ENCODE measurements around the gene TMEM243.
"Not testable (repeated sequence)": the region's sequence is repeated elsewhere in the genome, so short reads cannot be mapped to it uniquely, and the experiment has no call there.

Gene TMEM243

DNA sequence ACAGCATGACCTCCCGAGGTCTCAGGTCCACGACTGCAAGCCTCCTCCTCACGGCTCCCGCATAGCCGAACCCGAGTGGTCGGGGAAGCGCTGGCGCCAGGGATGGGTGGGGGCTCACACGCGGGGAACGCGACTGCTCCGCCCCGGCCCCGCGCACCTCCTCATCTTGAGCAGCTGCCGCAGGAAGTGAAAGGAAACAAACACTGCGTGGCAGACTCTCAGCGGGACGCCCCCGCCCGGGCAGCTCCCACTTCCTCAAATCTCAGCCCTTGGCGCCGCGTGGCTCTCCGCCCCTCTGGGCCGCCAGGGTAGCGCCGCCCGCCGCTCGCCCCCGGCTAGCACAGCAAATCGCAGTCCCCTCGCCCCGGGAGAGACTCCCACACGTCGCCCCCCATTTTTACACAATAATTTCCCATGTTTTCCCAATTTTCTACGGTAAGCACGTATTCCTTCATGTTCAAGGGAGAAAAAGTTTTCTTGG, at the start of gene TMEM243:
TSS of gene TMEM243 (minus strand) at position 188 of the 481 bp plus-strand sequence. CDS start 229 bp downstream, outside the sequence.
- peak; percentile 89 for DNase-seq (ENCODE audit: low spot score)
- in situ Hi-C loops (cut with MboI; ENCODE audit: low pct_unique_long_range_greater_than_20kb, low sequenced_read_pairs, unreplicated experiment): loop anchor here (10.0 kb wide), 1 partner anchor 295 kb away; no protein-coding TSS in a partner anchor
- TF ChIP-seq, protein P1, sequence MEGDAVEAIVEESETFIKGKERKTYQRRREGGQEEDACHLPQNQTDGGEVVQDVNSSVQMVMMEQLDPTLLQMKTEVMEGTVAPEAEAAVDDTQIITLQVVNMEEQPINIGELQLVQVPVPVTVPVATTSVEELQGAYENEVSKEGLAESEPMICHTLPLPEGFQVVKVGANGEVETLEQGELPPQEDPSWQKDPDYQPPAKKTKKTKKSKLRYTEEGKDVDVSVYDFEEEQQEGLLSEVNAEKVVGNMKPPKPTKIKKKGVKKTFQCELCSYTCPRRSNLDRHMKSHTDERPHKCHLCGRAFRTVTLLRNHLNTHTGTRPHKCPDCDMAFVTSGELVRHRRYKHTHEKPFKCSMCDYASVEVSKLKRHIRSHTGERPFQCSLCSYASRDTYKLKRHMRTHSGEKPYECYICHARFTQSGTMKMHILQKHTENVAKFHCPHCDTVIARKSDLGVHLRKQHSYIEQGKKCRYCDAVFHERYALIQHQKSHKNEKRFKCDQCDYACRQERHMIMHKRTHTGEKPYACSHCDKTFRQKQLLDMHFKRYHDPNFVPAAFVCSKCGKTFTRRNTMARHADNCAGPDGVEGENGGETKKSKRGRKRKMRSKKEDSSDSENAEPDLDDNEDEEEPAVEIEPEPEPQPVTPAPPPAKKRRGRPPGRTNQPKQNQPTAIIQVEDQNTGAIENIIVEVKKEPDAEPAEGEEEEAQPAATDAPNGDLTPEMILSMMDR (IDR thresholded peaks at IDR 0.05; ENCODE audit: extremely low read depth, insufficient read depth, missing control alignments): peak; percentile 50

- in situ Hi-C loops (cut with MboI; ENCODE audit: low pct_unique_long_range_greater_than_20kb, low sequenced_read_pairs, unreplicated experiment): no loop called here
- TF ChIP-seq, protein P1 (IDR thresholded peaks at IDR 0.05; ENCODE audit: extremely low read depth, insufficient read depth, missing control alignments): no peak
- no peak for DNase-seq (ENCODE audit: low spot score)
Observed at GRCh38 chr7:87267239-87267900, 47.8 kb upstream of the TMEM243 start.

- no peak for DNase-seq (ENCODE audit: low spot score)
- TF ChIP-seq, protein P1 (IDR thresholded peaks at IDR 0.05; ENCODE audit: extremely low read depth, insufficient read depth, missing control alignments): no peak
- in situ Hi-C loops (cut with MboI; ENCODE audit: low pct_unique_long_range_greater_than_20kb, low sequenced_read_pairs, unreplicated experiment): no loop called here
Observed at GRCh38 chr7:87263537-87263936, 44.0 kb upstream of the TMEM243 start.

- TF ChIP-seq, protein P1 (IDR thresholded peaks at IDR 0.05; ENCODE audit: extremely low read depth, insufficient read depth, missing control alignments): no peak
- in situ Hi-C loops (cut with MboI; ENCODE audit: low pct_unique_long_range_greater_than_20kb, low sequenced_read_pairs, unreplicated experiment): no loop called here
- no peak for DNase-seq (ENCODE audit: low spot score)
Observed at GRCh38 chr7:87253589-87254087, 34.1 kb upstream of the TMEM243 start.

GRCh38 chr7:87245671-87246070, 26.1 kb upstream of the TMEM243 start:
- in situ Hi-C loops (cut with MboI; ENCODE audit: low pct_unique_long_range_greater_than_20kb, low sequenced_read_pairs, unreplicated experiment); DNase-seq (ENCODE audit: low spot score): not testable (repeated sequence)

GRCh38 chr7:87238464-87239051, 19.0 kb upstream of the TMEM243 start:
- DNase-seq (ENCODE audit: low spot score); in situ Hi-C loops (cut with MboI; ENCODE audit: low pct_unique_long_range_greater_than_20kb, low sequenced_read_pairs, unreplicated experiment): not testable (repeated sequence)

GRCh38 chr7:87234949-87235348, 15.4 kb upstream of the TMEM243 start:
- TF ChIP-seq, protein P1 (IDR thresholded peaks at IDR 0.05; ENCODE audit: extremely low read depth, insufficient read depth, missing control alignments): no peak
- in situ Hi-C loops (cut with MboI; ENCODE audit: low pct_unique_long_range_greater_than_20kb, low sequenced_read_pairs, unreplicated experiment): no loop called here

More at GRCh38 chr7:87234949-87235348, 15.4 kb upstream of the TMEM243 start:
- DNase-seq (ENCODE audit: low spot score): no peak
